GM19467 (cell line): ENCODE data around the gene ORC4.

ENCODE experiments used
- ATAC-seq: cut with Tn5 transposase; IDR thresholded peaks from one replicate; pipeline ENCODE4 v1.9.1; 2021; ENCODE audit warnings: mild to moderate bottlenecking, moderate library complexity; ENCODE audit not compliant: unreplicated experiment

ORC4 gene

DNA sequence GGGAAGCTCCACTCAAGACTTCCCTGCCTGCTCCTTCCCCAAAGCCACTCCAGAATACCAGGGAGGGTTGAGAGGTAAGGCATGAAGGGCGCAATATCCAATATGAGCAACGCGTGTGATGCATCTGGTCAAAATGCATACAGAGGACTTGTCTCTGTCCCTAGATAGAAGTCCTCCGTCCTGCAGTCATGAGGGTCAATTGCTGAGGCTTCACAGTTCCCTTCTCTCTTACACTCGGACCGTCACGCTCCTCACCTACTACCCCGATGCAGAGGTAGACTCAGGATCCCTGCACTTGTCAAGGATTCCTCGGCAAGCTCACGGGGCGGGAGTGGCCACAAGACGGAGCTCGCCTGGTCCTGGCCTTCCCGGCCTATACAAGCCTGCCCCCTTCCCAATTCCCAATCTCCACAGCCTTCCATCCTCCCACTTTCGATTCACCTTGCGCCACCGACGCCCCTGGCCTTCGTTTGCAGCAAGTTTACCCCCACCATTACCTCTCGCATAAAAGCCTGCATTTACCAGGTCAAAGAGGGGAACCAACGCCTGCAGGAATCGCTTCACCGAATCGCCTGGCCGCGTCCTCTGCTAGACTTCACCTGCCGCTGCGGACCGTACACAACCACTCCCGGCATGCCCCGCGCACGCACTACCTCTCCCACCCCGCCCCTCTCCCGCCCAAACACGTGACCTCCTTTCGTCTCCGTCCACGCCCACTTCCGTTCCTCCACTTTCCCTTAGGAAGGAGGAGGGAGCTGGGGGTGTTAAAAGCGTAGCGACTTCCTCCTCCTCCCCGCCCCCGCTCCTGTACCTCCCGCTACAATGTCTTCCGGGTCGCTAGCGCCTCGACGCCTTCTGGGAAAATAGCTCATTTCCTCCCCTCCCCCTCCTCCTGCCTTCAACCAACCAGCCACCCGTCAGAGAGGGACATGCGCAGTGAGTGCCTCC, at the start of gene ORC4:
TSS of gene ORC4 (minus strand) at position 627 of the 948 bp plus-strand sequence. CDS start 44,779 bp downstream, outside the sequence.
- peak; percentile 80 for ATAC-seq

DNA sequence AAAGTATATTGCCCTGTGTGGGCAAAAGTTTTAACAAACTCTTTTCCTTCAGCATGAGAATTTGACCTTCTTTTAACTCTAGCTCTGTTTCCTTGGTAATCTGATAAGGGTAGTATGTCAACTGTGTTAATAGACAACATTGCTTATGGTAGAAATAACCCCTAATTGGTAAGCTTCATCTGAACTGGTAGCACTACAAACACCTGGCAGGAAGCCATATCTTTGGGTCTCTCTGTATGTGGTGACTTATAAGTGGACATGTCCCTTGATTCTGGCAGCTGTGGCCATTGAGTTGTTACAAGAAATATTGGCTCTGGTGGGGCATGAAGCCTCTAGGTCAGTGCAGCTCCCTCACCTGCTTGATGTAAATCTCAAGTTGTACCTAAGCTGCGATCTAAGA, 47.3 kb upstream of the ORC4 start:
- no peak for ATAC-seq

DNA sequence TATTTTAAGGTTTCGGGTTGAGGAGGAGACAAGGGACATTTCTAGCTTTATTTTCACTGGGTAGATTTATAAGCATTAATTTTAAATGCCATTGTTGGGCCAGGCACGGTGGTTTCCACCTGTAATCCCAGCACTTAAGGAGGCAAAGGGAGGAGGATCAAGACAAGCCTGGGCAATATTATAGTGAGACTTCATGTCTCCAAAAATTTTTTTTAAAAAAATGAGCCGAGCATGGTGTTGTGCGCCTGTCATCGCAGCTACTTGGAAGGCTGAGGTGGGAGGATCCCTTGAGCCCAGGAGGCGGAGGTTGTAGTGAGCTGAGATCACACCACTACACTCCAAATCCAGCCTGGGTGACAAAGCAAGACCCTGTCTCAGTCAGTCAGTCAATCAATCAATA, 45.4 kb upstream of the ORC4 start:
- ATAC-seq: no peak

DNA sequence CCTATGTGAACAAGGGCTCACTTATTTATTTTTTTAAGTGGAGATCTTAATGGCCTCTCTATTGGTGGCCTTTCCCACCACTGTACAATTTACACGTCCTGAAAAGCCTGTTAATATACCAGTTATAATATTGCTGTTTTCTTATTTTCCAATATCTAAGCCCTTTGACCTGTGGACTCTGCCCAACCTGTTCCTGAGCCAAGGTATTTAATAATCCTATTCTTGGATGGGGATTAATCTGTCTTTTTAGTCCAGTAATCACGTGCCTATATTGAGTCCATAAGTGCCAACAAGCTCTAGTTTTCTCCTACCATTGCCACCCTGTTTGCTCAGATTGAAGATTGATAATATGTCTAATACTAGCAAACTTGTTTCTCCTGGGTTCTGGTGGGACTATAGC, 43.1 kb upstream of the ORC4 start:
- no peak for ATAC-seq

DNA sequence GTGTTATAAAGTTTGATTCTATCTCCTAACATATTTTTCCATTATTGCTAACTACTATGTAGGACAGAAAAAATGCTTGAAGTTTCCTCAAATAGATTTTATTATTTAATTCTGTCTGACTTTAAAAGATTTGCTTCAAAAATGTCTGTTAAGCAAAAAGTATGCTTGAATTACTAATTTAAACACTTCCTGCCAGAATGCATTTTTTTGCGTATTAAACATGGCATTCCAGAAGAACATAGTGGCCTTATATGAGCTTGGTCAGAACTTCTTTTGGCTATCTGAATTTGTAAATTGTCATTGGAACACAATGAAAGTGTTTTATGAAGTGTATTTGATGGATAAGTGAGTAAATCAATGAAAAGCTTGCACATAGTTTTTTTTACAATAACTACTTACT, 38.1 kb upstream of the ORC4 start:
- ATAC-seq: no peak

DNA sequence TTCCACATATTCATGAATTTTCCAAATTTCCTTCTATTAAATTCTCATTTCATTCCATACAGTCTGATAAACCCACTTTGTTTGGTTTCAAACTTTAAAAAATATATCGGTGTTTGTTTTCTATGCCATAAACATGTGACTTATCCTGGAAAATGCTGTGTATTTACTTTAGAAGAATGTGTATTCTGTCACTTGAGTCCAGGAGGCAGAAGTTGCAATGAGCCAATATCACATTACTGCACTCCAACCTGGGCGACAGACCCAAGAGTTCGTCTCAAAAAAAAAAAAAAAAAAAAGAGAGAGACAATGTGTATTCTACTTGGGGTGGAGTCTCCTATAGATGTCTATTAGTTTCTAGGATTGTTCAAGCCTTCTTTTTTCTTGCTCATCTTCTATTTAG, 32.1 kb upstream of the ORC4 start:
- ATAC-seq: no peak

DNA sequence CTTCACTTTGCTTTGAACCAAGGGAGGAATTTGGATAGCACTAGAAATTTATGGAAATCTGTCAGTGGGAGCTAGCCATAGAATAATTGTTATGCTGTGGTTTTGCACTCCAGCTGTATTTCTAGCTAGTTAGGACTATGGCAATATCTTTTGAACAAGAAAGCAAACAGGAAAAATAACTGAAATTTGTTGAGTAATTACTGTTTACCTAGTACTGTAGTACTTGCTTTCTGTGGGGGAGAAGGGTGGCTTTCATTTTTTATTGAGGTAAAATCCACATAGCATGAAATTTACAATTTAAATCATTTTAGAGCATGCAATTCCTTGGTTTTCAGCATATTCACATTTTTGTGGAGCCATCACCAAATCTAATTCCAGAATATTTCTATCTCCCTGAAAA, 28.7 kb upstream of the ORC4 start:
- ATAC-seq: no peak

DNA sequence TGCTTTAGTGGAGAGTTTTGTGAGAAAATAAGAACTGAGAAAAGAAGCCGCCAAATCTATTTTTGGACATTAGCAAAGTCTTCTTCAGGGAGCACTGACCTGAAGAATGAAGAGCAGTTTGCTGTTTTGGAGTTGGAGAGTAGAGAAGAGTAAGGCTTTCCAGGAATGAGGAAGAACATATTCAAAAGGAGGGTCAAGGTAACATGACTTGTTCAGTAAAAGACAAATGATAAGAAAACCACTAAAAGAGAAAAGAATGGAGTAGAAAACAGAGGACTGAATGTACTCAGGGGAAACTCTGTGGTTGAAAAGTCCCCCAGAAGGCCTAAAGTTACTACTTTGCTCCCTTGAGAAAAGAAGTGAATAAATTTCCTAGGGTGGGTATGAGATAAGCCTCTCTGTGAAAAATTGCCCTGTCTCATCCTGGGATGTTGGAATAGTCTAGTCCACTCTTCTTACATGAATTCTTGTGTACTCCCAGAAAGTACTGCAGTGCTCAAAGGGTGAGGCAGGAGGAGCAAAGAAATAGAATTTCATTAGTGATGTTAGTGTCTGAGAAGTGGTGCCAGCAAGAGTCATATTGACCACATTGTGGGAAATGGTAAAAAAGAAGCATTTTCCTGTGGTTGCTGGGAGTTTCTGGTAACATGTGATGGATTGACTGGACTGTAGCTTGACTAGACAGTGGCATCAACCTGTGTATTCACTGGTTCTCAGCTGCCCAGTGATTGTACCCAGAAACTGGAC, 28.1 kb upstream of the ORC4 start:
- peak; percentile 63 for ATAC-seq

DNA sequence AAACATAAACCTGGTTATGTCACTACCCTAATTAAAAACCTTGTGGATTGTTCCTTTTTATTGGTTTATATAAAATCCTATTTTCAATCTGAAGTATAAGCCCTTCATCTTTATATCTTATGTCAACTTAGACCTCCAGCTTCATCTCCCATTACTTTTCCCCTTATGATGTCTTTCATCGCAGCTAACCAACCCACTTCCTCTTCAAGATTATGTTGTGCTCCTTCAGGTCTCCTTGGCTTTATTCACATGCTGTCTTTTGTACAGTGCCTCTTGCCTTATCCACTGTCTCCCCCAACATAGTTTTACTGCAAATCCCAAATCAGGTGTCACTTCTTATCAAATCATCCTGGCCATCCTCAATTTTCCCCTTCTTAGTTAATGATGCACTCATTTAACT, 26.3 kb upstream of the ORC4 start:
- no peak for ATAC-seq

DNA sequence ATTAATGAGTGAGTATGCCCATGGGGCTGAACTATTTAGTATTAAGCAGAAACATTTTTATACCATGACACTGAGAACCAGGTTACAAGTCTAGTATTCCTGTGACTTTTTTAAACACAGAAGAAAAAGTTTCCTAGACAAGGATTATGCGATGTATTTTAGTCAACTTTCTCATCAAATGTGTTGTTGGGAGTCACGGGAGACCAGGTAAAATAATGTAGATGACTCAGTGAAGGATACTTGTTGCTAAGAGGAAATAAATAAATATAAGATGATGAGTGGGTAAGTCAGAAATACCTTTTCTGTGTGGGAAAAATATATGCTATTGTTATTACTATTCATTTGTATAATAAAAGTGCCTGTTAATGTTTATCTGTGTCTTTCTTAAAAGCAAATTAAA, 23.8 kb upstream of the ORC4 start:
- no peak for ATAC-seq

DNA sequence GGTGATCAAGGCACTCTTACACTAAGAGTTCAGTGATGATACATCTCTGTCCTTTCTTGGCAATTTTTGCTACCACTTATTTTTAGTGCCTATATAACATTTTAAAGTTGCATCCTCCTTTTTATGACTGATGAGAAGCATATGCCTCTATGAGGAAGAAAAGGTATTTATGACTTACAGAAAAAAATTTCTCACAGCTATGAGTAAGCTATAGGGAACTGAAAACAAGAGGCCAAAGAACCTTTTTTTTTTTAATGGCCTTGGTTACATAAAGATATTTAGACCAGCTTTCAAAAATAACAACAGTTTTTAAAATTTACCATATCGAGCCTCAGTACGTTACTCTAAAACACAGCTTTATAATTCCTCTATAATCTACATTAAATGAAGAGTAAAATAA, 21.7 kb upstream of the ORC4 start:
- ATAC-seq: peak; percentile 56

DNA sequence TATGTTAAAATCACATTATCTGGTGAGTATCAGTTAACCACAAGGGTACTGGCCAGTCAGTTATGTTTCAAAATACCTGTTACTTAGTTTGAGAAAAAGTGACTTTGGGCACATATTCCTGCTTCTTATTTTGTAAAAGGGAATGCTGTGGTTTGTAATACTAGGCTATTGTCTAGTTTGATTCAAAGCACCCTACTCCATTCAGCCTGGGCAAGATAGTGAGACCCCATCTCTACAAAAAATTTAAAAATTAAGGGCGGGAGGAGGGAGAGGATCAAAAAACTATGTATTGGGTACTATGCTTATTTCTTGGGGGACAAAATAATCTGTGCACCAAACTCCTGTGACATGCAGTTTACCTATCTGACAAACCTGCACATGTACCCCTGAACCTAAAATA, 19.2 kb upstream of the ORC4 start:
- no peak for ATAC-seq

DNA sequence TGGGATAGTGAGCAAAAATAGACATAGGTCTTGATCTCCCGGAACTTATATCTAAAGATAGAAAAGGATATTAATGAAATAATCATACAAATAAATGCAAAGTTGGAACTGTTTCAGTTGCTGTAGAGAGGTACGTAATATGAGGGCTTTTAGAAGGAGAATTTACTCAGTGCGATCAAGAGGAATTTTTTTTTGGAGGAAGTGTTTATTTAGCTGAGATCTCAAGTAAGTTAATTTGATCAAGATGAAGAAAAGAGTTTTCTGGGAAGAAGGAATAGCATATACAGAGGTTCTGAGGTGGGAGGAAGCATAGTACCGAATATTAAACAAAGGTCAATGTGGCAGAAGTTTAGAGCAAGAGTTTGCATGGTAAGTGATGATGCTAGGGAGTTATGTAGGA, 11.7 kb upstream of the ORC4 start:
- no peak for ATAC-seq

DNA sequence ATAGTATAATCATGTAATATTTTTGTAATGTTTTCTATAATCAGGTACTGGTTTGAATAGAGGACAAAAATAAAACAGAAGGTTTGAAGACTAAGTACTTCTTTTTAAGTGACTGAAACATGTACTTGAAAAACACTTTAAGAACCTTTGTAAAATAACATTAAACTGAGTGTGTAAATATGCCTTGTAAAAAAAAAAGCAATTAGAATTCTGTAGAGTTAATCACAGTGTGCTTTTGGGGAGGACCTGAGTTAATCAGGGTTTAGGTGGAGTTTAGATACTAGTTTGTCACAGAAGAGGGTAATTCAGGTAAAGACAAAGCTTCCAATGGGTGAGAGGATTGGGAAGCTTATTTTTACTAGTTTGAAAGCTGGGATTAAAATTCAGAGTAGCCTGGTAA, 10.6 kb upstream of the ORC4 start:
- no peak for ATAC-seq

DNA sequence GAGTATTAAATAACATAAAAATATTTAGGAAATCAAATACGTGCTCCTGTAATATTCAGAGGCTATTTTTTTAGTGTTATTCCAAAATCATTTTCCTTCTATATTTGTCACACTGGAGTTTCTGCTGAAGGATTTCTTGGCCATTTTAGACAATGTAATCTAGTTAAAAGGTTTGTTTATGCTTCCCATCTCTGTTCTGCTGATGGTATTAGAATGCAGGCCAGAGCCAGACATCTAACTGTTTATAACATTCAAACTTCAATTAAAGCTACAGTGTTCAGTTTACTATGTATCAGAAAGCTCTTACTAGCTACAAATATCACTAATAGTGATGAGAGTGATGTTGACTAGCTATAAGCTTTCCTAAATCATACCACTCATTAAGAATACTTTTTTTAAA, 8.2 kb upstream of the ORC4 start:
- ATAC-seq: no peak

DNA sequence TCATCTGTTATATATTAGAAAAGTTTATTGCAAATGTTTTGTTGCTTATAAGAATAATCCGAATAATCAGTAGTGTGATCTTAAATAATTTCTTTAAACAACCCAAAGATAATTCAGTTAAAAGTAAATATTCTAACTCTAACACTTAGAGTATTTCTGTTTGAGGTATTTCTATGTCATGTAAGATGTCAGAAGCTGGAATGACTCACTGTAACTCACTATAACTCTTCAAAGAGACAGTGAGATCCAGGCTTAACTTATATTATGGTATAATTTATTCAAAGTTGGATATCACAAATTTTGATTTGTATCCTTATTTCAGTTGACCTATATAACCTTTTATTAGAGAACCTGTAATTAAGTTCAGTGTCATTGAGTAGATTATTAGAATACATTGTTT, 7.3 kb upstream of the ORC4 start:
- ATAC-seq: no peak

DNA sequence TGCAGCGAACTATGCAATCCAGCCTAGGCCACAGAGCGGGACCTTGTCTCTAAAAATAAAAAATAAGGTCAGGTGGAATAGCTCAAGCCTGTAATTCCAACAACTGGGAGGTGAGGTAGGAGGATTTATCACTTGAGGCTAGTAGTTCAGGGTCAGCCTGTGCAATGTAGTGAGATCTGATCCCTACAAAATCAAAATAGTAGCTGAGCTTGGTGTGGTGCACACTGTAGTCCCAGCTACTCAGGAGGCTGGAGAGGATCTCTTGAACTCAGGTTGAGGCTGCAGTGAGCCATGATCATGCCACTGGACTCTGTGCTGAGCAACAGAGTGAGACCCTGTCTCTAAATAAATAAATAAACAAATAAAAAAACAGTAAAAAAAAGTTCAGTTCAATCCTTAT, 6.0 kb upstream of the ORC4 start:
- ATAC-seq: no peak

DNA sequence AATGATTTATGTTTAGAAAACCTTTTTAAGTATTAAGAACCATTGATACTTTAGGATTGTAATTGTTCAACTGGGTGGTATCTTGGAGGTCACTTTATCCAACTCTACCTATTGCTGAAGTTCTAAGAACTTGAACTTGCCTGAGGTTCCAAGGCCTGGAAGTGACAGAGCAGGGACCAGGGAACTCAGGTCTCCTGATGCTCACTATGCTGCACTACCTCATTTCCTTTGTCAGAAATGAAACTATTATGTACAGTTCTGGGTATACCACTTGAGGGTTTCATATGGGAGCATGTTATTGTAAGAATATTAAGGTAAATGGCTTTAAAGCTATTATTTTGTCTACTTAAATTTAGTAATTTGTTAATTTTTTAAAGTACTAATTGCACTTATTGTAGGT, 3.3 kb upstream of the ORC4 start:
- peak; percentile 26 for ATAC-seq

DNA sequence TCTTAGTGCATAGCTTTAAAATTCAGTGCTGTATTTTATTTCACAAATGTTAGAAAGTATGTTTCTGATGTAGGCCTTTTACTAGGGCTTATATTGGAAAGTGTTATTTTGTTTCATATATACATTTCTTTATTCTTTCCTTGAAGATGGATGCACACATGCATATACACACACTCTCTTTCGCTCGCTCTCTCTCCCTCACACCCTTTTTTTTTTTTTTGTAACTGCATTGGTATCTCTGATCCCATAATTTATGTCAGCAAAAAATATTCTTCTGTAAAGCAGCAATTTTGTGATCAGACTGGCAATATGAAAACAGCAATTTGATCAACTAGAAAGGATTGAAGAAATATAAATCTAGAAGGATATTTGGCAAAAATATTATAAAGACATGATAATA, 2.3 kb upstream of the ORC4 start:
- ATAC-seq: no peak

DNA sequence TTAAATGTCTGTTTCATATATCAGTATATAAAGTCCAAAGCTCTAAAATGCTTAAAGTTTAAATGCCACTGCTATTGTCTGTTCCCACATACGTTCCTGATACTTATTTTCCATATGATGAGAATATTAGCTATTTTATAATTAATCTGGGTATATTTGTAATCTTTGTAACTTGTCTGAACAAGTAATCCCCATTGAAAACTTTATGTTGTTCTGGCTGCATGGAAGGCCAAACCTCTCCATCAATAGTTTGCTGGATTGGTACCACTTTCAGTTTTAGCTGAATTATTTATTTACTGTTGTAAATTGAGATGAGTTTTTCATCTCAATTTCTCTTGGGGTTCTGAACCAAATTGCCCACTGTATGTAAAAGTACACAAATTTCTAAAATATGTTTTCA, 1.8 kb upstream of the ORC4 start:
- ATAC-seq: no peak

DNA sequence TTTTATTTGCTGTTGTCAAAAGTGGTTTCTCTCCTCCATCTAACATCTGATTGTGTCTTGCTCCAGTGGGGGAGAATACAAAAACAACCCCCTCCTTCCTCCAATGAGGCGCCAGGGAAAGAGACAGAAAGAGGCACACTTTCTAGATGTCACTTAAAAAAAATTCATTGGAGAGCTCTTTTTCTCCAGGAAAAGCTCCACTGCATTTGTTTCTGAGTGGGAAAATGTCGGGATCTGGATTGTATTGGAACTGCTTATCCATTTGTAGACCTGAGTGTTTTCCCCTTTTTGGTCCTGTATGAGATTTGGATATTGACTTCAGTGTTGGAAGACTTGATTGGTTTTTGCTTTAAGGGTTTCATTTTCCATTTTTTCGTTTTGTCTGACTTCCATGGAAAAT, 1.3 kb upstream of the ORC4 start:
- ATAC-seq: no peak
